MM.1S (cell line): Measurements from ENCODE around the gene DOCK10.

Experiments used
- DNase-seq: peaks from one replicate; pipeline ENCODE4 v3.0.0-alpha.2; 2015
- H2AFZ ChIP-seq: fragments of 300-600 bp; sonication (generic); 2 replicates; pipeline ENCODE4 v1.6.0; 2016; ENCODE audit warnings: antibody characterized with exemption, low read length
- H3F3A ChIP-seq: fragments of 300-600 bp; sonication (generic); 2 replicates; pipeline ENCODE4 v1.6.1; 2016; ENCODE audit warnings: mild to moderate bottlenecking, antibody characterized with exemption, low read length, moderate library complexity, mixed read lengths; ENCODE audit not compliant: insufficient read depth
- H3K27ac ChIP-seq: fragments of 300-600 bp; sonication (generic); 2 replicates; pipeline ENCODE4 v1.5.1; 2016; ENCODE audit warnings: mild to moderate bottlenecking, low read length
- H3K27me3 ChIP-seq: fragments of 300-600 bp; sonication (generic); replicated peaks from 2 replicates; pipeline ENCODE4 v1.6.0; 2016; ENCODE audit warnings: low read length; ENCODE audit not compliant: insufficient read depth
- H3K36me3 ChIP-seq: fragments of 300-600 bp; sonication (generic); replicated peaks from 2 replicates; pipeline ENCODE4 v1.6.1; 2016; ENCODE audit warnings: mild to moderate bottlenecking, low read length, mixed read lengths; ENCODE audit not compliant: insufficient read depth
- H3K4me1 ChIP-seq: fragments of 300-600 bp; sonication (generic); 2 replicates; pipeline ENCODE4 v1.6.1; 2016; ENCODE audit warnings: low read length, mixed read lengths
- H3K4me2 ChIP-seq: fragments of 300-600 bp; sonication (generic); 2 replicates; pipeline ENCODE4 v1.6.0; 2016; ENCODE audit warnings: low read depth, low read length
- H3K4me3 ChIP-seq: fragments of 300-600 bp; sonication (generic); 2 replicates; pipeline ENCODE4 v1.5.1; 2016; ENCODE audit warnings: low read length, mixed read lengths
- H3K79me2 ChIP-seq: fragments of 300-600 bp; sonication (generic); 2 replicates; pipeline ENCODE4 v1.6.1; 2016; ENCODE audit warnings: mixed run types, low read length, mixed read lengths
- H3K9ac ChIP-seq: fragments of 300-600 bp; sonication (generic); 2 replicates; pipeline ENCODE4 v1.6.1; 2016; ENCODE audit warnings: low read length, mixed read lengths
- H3K9me2 ChIP-seq: fragments of 300-600 bp; sonication (generic); replicated peaks from 2 replicates; pipeline ENCODE4 v1.6.1; 2016; ENCODE audit warnings: mild to moderate bottlenecking, low read length, mixed read lengths; ENCODE audit not compliant: insufficient read depth
- H3K9me3 ChIP-seq: fragments of 300-600 bp; sonication (generic); replicated peaks from 2 replicates; pipeline ENCODE4 v1.6.1; 2016; ENCODE audit warnings: mild to moderate bottlenecking, low read length, mixed read lengths; ENCODE audit not compliant: insufficient read depth
- H4K20me1 ChIP-seq: fragments of 300-600 bp; sonication (generic); 2 replicates; pipeline ENCODE4 v1.6.1; 2016; ENCODE audit warnings: mild to moderate bottlenecking, low read length, moderate library complexity, mixed read lengths; ENCODE audit not compliant: insufficient read depth
- CTCF ChIP-seq: fragments of 300-600 bp; sonication (generic); IDR thresholded peaks from 2 replicates; pipeline ENCODE4 v1.5.1; 2016; ENCODE audit warnings: antibody characterized with exemption, low read length, mixed read lengths
- EZH2 ChIP-seq: fragments of 300-600 bp; sonication (generic); optimal IDR thresholded peaks from 2 replicates; pipeline ENCODE3; 2017; ENCODE audit warnings: low read depth, mild to moderate bottlenecking, antibody characterized with exemption, low read length, mixed read lengths
- EZH2phosphoT487 ChIP-seq: fragments of 300-600 bp; sonication (generic); IDR thresholded peaks from 2 replicates; pipeline ENCODE4 v1.6.1; 2018; ENCODE audit warnings: antibody characterized with exemption, low read length

The DOCK10 gene

GRCh38 chr2:225072444-225072843 is 30.2 kb upstream of the DOCK10 start:
- no peaks in the 10 kb centered on the region for H3K36me3 ChIP-seq
- no peaks in the 10 kb centered on the region for H3K4me1 ChIP-seq
- TF ChIP-seq EZH2phosphoT487, result no peak
- TF ChIP-seq CTCF, result no peak
- TF ChIP-seq EZH2, result no peak
- H4K20me1 ChIP-seq, result no peaks in the 10 kb centered on the region
- no peak overlapping the region for H3K9ac ChIP-seq
- H3K4me2 ChIP-seq, result no peak overlapping the region
- H3K27ac ChIP-seq, result no peak overlapping the region
- H3K9me2 ChIP-seq, result no peaks in the 10 kb centered on the region
- no peaks in the 10 kb centered on the region for H3K27me3 ChIP-seq
- DNase-seq, result no peak
- H3K9me3 ChIP-seq, result no peaks in the 10 kb centered on the region
- no peak overlapping the region for H2AFZ ChIP-seq
- no peaks in the 10 kb centered on the region for H3K79me2 ChIP-seq
- no peak overlapping the region for H3K4me3 ChIP-seq
- H3F3A ChIP-seq, result no peaks in the 10 kb centered on the region

- no peak for TF ChIP-seq CTCF
- no peak for TF ChIP-seq EZH2
- no peak for TF ChIP-seq EZH2phosphoT487
- Histone ChIP-seq H3K9me3 (no peaks in the 10 kb centered on the region), H3K4me2 (no peak overlapping the region), H3K4me1 (peaks cover 4% of the 10 kb centered on the region; the same call in 1 of the 2 replicates), H3K27me3 (no peaks in the 10 kb centered on the region), H3K79me2 (no peaks in the 10 kb centered on the region), H3K27ac (no peak overlapping the region), H3K9me2 (no peaks in the 10 kb centered on the region), H3F3A (no peaks in the 10 kb centered on the region), H3K36me3 (no peaks in the 10 kb centered on the region), H3K4me3 (no peak overlapping the region), H2AFZ (no peak overlapping the region), H3K9ac (no peak overlapping the region), H4K20me1 (no peaks in the 10 kb centered on the region)
- DNase-seq, result no peak
Measured at GRCh38 chr2:225070811-225071210, 28.5 kb upstream of the DOCK10 start.

GRCh38 chr2:225069966-225070365 is 27.7 kb upstream of the DOCK10 start:
- Histone ChIP-seq H2AFZ (no peak overlapping the region), H3K27ac (no peak overlapping the region), H3K4me3 (no peak overlapping the region), H3F3A (no peaks in the 10 kb centered on the region), H4K20me1 (no peaks in the 10 kb centered on the region), H3K4me1 (peaks cover 7% of the 10 kb centered on the region; the same call in 1 of the 2 replicates), H3K9ac (no peak overlapping the region), H3K4me2 (no peak overlapping the region), H3K36me3 (no peaks in the 10 kb centered on the region), H3K27me3 (no peaks in the 10 kb centered on the region), H3K9me2 (no peaks in the 10 kb centered on the region), H3K9me3 (no peaks in the 10 kb centered on the region), H3K79me2 (no peaks in the 10 kb centered on the region)
- DNase-seq, result no peak
- TF ChIP-seq EZH2 (no peak), CTCF (no peak), EZH2phosphoT487 (no peak)
